Measurements from ENCODE around the gene GNAI3. TPM values are rescaled to one million over a fixed set of nuclear protein-coding genes. Genes with fewer than 3 reads are reported as not detected.

The GNAI3 gene
- total RNA-seq, 2 donors from 2014 or later, result 2.6 to 2.8 TPM

DNA sequence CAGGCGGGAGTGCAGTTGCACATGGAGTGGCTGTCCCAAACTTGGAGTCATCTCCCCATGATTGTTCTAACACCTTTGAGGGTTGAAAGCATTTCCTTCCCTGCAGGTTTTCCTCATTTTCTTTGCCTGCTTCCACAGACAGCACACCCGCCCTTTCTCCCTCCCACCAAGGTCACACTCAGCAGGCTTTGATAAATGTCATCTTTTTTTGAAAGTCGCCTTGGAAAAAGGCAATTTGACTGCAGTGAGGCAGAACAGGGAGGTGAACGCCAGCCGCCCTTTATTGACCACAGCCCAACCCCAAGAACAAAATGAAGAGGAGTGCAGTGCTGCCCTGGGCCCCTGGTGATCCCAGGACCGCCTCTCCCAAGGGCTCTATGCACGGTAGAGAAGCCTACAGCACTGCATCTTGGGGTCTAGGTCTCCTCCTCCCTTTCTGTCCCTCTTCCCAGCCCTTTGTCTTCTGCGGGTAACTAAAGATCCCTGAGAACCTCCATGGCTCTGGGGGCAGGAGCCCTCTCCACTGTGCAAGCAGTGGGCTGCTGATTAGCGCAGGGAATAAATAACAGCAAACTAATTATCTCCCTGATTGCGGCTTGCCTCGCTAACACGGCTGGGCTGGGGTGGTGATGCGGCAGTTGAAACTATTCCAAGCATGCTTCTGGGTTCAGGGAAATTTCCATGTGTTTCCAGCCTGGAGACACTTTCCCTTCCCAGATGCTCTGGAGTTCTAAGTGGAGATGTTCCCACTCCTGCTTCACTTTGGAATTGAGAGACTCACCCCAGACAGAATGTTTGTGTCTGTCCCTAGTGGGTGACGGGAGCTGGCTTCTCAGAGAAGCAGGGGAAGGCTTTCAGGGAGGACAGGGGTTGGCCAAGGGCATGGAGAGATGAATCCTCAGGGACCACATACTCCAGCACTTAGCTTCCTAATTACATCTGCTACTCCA lies 27.1 kb upstream of the GNAI3 start:
- H3K9me3 ChIP-seq, result no peaks in the 10 kb centered on the region
- H3K27ac ChIP-seq, result no peak overlapping the region
- H3K36me3 ChIP-seq, result no peaks in the 10 kb centered on the region
- no peak overlapping the region for H3K4me3 ChIP-seq
- TF ChIP-seq, protein P1, sequence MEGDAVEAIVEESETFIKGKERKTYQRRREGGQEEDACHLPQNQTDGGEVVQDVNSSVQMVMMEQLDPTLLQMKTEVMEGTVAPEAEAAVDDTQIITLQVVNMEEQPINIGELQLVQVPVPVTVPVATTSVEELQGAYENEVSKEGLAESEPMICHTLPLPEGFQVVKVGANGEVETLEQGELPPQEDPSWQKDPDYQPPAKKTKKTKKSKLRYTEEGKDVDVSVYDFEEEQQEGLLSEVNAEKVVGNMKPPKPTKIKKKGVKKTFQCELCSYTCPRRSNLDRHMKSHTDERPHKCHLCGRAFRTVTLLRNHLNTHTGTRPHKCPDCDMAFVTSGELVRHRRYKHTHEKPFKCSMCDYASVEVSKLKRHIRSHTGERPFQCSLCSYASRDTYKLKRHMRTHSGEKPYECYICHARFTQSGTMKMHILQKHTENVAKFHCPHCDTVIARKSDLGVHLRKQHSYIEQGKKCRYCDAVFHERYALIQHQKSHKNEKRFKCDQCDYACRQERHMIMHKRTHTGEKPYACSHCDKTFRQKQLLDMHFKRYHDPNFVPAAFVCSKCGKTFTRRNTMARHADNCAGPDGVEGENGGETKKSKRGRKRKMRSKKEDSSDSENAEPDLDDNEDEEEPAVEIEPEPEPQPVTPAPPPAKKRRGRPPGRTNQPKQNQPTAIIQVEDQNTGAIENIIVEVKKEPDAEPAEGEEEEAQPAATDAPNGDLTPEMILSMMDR (IDR thresholded peaks at IDR 0.05), result no peak
- no peaks in the 10 kb centered on the region for H3K4me1 ChIP-seq
- H3K27me3 ChIP-seq, result no peaks in the 10 kb centered on the region
- no peak for DNase-seq (ENCODE audit: low spot score)

DNA sequence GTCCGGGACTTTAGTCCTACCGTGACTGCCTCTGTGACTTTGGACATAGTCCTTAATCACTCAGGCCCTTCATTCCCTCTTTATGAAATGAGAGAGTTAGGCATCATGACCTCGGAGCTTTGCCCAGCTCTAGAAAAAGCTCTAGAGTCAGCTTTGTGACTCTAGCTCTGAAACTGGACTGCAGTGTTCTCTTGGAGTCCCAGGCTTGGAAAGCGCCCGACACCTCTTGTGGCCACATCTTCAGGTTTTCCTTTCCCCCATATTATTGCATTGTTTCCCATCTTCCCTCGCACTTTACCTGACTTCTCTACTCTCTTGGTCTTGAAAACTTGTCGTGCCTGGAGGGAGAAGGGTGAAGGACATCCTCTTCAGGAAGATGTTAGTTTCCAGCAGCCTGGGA lies 26.4 kb upstream of the GNAI3 start:
- H3K4me1 ChIP-seq, result no peaks in the 10 kb centered on the region
- H3K9me3 ChIP-seq, result no peaks in the 10 kb centered on the region
- no peak overlapping the region for H3K4me3 ChIP-seq
- no peak for DNase-seq (ENCODE audit: low spot score)
- no peaks in the 10 kb centered on the region for H3K36me3 ChIP-seq
- TF ChIP-seq, protein P1 (IDR thresholded peaks at IDR 0.05), result no peak
- H3K27ac ChIP-seq, result no peak overlapping the region
- H3K27me3 ChIP-seq, result no peaks in the 10 kb centered on the region

DNA sequence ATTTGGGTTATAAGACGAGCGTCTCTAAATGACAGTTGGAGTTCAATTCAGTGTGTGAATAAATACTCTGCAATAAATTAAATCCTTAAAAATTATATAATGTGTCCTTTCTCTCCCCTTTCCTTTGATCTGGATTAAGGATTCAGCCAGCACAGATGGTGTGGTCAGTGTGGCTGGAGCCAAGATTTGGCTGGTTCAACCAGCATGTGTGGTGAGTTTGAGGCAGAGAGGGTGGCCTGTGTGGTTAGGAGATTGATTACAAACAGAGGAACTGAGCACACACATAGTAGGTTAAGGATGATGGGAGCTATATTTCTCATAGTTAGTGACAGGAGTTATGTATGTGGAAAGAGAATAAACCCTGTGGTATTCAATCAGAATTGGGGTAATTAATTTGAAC lies 24.7 kb upstream of the GNAI3 start:
- Histone ChIP-seq H3K4me3 (no peak overlapping the region), H3K4me1 (no peaks in the 10 kb centered on the region), H3K27ac (no peak overlapping the region), H3K27me3 (no peaks in the 10 kb centered on the region), H3K9me3 (no peaks in the 10 kb centered on the region), H3K36me3 (no peaks in the 10 kb centered on the region)
- TF ChIP-seq, protein P1 (IDR thresholded peaks at IDR 0.05), result no peak
- DNase-seq (ENCODE audit: low spot score), result no peak

DNA sequence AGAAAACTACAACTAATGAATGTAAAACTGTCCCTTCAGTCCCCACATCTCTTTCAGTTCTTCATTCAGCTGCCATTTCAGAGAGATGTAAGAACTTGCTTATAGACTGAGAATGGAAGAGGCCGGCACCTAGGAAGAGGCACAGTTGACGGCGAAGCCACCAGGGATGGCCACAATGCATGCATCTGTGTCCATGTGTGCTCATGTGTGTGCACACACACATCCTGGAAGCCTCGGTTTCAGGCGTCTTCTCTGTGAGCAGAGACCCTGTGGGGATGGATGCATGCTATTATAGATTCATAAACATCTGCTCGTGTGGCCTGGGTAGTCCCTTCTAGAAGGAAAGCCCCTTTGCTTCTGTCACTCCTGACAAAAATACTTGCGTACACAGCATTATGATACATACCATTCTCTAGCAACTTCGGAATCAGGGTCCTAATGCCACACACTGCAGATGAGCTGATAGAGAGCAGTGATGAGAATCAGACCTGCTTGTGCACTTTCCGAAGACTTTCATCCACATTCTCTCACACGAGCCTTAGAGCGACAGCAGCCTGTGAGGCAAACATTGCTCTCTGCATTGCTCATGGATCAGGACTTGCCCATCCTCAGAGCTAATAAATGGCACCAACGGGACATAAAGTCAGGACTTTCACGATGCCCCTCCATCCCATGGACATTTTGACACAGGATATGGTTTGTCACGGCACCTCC lies 21.2 kb upstream of the GNAI3 start:
- no peaks in the 10 kb centered on the region for H3K9me3 ChIP-seq
- no peaks in the 10 kb centered on the region for H3K27me3 ChIP-seq
- no peak overlapping the region for H3K27ac ChIP-seq

DNA sequence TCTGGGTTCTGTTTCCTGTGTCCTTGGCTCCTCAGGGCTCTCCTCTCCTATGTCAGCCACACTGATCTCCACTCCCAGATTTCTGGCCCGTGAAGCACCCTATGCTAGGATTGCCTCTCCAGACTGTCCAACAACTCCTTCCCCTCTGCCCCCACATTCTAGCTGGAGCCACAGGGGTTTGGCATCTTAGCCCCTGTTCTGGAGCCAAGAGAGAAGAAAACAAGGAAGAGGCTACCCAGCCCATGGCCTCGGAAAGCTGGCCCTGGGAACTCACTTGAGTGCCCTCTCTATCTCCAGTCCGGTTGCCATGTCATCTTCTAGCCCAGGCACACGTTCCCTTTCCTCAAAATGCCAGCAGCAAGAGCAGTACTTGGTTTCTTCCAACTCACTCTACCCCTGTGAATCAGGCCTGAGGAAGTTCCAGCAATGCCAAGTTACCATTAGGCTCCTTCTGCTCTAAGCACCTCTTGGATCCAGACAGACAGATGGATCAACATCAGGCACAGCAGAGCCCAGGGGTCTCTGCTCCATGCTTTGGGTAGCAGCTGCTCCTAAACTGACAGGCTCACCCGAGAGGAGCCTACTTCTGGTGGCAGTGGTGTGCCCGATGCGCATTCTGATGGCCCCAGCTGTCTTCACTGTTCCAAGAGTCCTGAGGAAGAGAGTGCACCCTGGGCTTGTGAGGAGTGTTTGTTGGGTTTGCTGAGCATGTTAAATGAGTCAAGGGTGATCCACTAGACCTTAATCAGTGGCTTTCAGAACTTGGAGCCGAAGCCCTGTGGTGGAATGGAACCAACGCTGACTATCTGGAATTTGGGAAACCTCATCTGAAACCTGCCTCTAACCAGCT lies 20.3 kb upstream of the GNAI3 start:
- no peak overlapping the region for H3K27ac ChIP-seq
- DNase-seq (ENCODE audit: low spot score), result no peak
- TF ChIP-seq, protein P1 (IDR thresholded peaks at IDR 0.05), result no peak
- H3K9me3 ChIP-seq, result no peaks in the 10 kb centered on the region
- peaks cover 0 to 32% of the 10 kb centered on the region in 2 donors for H3K4me1 ChIP-seq
- no peaks in the 10 kb centered on the region for H3K27me3 ChIP-seq
- H3K4me3 ChIP-seq, result no peak overlapping the region
- H3K36me3 ChIP-seq, result no peaks in the 10 kb centered on the region

More for the DNA sequence above, 21.2 kb upstream of the GNAI3 start:
- Histone ChIP-seq H3K4me1 (peaks cover 0 to 24% of the 10 kb centered on the region in 2 donors), H3K4me3 (no peak overlapping the region), H3K36me3 (no peaks in the 10 kb centered on the region)
- DNase-seq (ENCODE audit: low spot score), result no peak
- TF ChIP-seq, protein P1 (IDR thresholded peaks at IDR 0.05), result no peak
